Tibial nerve (tissue), 4 donors: ENCODE measurements around the gene PPM1H.

Experiments
- CTCF ChIP-seq, 5 experiments: fragments of 200-600 bp in 3 of 5; fragments of 450-650 bp in 2 of 5; sonication (generic) in 3 of 5; IDR thresholded peaks; one replicate each; pipeline ENCODE4 v1.5.1; 2016 to 2019; ENCODE audit warnings: antibody characterized with exemption in 5 of 5, mild to moderate bottlenecking in 3 of 5, moderate library complexity in 2 of 5
- EP300 ChIP-seq, 2 donors: sonication (generic); formaldehyde crosslinking; IDR thresholded peaks; one replicate each; pipeline ENCODE4 v1.6.1; 2017; ENCODE audit warnings: antibody characterized with exemption in 2 of 2, mild to moderate bottlenecking in 1 of 2
- POLR2A ChIP-seq, 2 donors: fragments of 450-650 bp; IDR thresholded peaks; one replicate each; pipeline ENCODE4 v1.6.1; 2017; ENCODE audit warnings: antibody characterized with exemption in 2 of 2, mild to moderate bottlenecking in 2 of 2, moderate library complexity in 2 of 2

- TF ChIP-seq CTCF (IDR thresholded peaks at IDR 0.05) (no peak), POLR2A (IDR thresholded peaks at IDR 0.05) (no peak), EP300 (IDR thresholded peaks at IDR 0.05) (no peak)
Observed at GRCh38 chr12:62783881-62784280, 151.1 kb downstream of the PPM1H start.
